SK-N-SH (cell line): ENCODE data around the gene DCDC1.

Source experiments
- RXRA ChIP-seq: IDR thresholded peaks from 2 replicates; pipeline ENCODE4 v1.4.0; 2012; ENCODE audit warnings: low read depth, mild to moderate bottlenecking, borderline replicate concordance
- TF ChIP-seq, protein P1 (sequence below): fragments of 200-600 bp; sonication (generic); IDR thresholded peaks from 2 replicates; pipeline ENCODE4 v1.6.1; 2017; ENCODE audit warnings: antibody characterized with exemption, mild to moderate bottlenecking, moderate library complexity

DNA sequence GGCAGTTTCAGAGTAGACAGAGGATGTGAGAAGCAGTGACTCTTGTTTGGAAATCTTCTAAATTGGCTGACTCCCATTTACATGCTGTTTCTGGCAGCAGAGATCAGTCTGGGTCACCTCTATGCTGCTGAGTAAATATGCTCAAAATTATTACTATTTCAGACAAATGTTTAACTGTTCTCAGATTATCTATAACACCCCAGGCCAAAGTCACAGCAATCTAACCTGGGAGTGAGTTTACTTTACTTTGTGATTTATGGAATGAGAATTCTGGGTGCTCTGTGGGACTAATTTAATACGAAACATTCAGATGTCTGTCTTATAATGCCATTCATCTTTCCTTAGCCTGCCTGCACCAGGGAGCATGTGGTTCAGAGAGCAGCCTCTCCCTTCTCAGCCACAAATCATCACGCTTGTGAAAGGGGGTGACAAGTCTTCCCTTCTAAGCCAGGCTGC lies 500.9 kb downstream of the DCDC1 start:
- TF ChIP-seq, protein P1, sequence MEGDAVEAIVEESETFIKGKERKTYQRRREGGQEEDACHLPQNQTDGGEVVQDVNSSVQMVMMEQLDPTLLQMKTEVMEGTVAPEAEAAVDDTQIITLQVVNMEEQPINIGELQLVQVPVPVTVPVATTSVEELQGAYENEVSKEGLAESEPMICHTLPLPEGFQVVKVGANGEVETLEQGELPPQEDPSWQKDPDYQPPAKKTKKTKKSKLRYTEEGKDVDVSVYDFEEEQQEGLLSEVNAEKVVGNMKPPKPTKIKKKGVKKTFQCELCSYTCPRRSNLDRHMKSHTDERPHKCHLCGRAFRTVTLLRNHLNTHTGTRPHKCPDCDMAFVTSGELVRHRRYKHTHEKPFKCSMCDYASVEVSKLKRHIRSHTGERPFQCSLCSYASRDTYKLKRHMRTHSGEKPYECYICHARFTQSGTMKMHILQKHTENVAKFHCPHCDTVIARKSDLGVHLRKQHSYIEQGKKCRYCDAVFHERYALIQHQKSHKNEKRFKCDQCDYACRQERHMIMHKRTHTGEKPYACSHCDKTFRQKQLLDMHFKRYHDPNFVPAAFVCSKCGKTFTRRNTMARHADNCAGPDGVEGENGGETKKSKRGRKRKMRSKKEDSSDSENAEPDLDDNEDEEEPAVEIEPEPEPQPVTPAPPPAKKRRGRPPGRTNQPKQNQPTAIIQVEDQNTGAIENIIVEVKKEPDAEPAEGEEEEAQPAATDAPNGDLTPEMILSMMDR: no peak
- no peak for TF ChIP-seq RXRA
